Smooth muscle cell (in vitro differentiated cells): ENCODE measurements around the gene PCDHA1. TPM values are rescaled to one million over a fixed set of nuclear protein-coding genes. Genes with fewer than 3 reads are reported as not detected.
A peak's percentile ranks its signal among the peaks of the same experiment; 100 is the strongest.

Source experiments
- DNase-seq: peaks from one replicate; lab custom pipeline; 2025; ENCODE audit not compliant: unreplicated experiment; lab: John Stamatoyannopoulos, UW
- H2AFZ ChIP-seq: fragments of 200-600 bp; sonication (generic); 2 replicates; pipeline ENCODE4 v1.6.0; 2016; ENCODE audit warnings: antibody characterized with exemption, low read depth, mild to moderate bottlenecking
- H3F3A ChIP-seq: fragments of 200-600 bp; sonication (generic); 2 replicates; pipeline ENCODE4 v1.6.0; 2017; ENCODE audit warnings: antibody characterized with exemption, low read depth
- H3K27ac ChIP-seq: fragments of 200-600 bp; sonication (generic); 2 replicates; pipeline ENCODE4 v1.5.1; 2016; ENCODE audit warnings: low read depth, mild to moderate bottlenecking
- H3K27me3 ChIP-seq: fragments of 200-600 bp; sonication (generic); 2 replicates; pipeline ENCODE4 v1.6.1; 2016; ENCODE audit warnings: low read depth, mild to moderate bottlenecking
- H3K36me3 ChIP-seq: fragments of 200-600 bp; sonication (generic); 2 replicates; pipeline ENCODE4 v1.5.1; 2016; ENCODE audit warnings: low read depth
- H3K4me1 ChIP-seq: fragments of 200-600 bp; sonication (generic); 2 replicates; pipeline ENCODE4 v1.5.1; 2016; ENCODE audit warnings: low read depth
- H3K4me2 ChIP-seq: fragments of 200-600 bp; sonication (generic); 2 replicates; pipeline ENCODE4 v1.6.0; 2016; ENCODE audit warnings: mild to moderate bottlenecking
- H3K4me3 ChIP-seq: fragments of 200-600 bp; sonication (generic); 2 replicates; pipeline ENCODE4 v1.5.1; 2016; ENCODE audit warnings: mild to moderate bottlenecking
- H3K79me2 ChIP-seq: fragments of 200-600 bp; sonication (generic); 2 replicates; pipeline ENCODE4 v1.6.0; 2016; ENCODE audit warnings: low read depth, mild to moderate bottlenecking
- H3K9ac ChIP-seq: fragments of 200-600 bp; sonication (generic); 2 replicates; pipeline ENCODE4 v1.6.0; 2016; ENCODE audit warnings: low read depth
- H3K9me3 ChIP-seq: fragments of 200-600 bp; sonication (generic); replicated peaks from 2 replicates; pipeline ENCODE4 v1.5.1; 2016; ENCODE audit warnings: low read depth
- H4K20me1 ChIP-seq: fragments of 200-600 bp; sonication (generic); 2 replicates; pipeline ENCODE4 v1.6.0; 2016; ENCODE audit warnings: low read depth
- WGBS: methylation state at CpG from one replicate; pipeline ENCODE4 v1.1.7; 2016; ENCODE audit warnings: low lambda C conversion rate; 5-methylcytosine and 5-hydroxymethylcytosine counted together
- polyA plus RNA-seq: library from polyadenylated mRNA; unstranded; fragments of >200 nt; fragmentation: Nextera tagmentation; extraction: Ambion mirVana; gene quantifications from 2 replicates; pipeline ENCODE4 v1.2.1, GENCODE V29; 2016
- total RNA-seq: library from RNA; depleted of rRNA; stranded (reverse); fragments of >200 nt; gene quantifications from 2 replicates; pipeline ENCODE4 v1.2.3, GENCODE V29; 2014
- TF ChIP-seq, protein P1 (sequence below): fragments of 200-600 bp; sonication (generic); IDR thresholded peaks from 2 replicates; pipeline ENCODE4 v1.5.1; 2017; ENCODE audit warnings: borderline replicate concordance, mild to moderate bottlenecking, antibody characterized with exemption; ENCODE audit not compliant: insufficient read depth, poor library complexity, severe bottlenecking

PCDHA1 gene
- total and polyA plus RNA-seq, 2 experiments from 2014 or later = not detected

DNA sequence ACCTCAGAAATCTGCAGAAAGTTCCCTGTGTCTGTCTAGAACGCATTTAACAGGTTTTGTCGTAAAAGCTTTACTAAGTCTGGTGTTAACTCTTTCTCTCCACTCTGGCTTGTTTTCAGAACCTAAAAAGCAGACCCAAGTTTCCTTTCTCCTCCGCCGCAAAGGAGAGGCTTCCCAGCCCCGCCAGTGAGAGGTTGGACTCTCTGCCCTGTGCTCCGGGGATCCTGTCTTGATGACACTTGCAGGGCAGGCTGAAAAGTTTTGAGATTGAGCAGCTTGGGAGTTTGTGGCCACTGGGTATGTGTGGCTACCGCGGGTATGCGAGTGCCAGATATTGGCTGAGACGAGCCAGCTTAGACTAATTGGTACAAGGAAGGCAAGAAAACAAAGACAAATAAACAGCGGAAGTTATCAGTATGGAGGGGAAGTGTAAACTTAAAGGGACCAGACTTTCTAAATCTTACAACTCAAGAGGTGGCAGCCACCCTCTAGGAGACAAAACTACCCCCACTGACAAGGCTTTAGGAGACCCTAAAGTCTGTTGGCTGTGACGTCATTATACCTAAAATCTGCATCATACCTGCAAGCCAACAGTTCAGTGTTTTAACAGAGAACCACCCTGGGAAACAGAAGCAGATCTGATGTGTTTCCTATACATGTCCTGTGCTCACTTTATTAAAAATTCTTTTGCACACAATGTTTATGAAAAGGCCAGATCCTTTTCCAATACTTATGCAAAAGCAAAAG lies 224.3 kb downstream of the PCDHA1 start:
- H3F3A ChIP-seq = peaks cover 4% of the 10 kb centered on the region
- H3K4me1 ChIP-seq = no peaks in the 10 kb centered on the region
- H3K4me3 ChIP-seq = no peak overlapping the region

DNA sequence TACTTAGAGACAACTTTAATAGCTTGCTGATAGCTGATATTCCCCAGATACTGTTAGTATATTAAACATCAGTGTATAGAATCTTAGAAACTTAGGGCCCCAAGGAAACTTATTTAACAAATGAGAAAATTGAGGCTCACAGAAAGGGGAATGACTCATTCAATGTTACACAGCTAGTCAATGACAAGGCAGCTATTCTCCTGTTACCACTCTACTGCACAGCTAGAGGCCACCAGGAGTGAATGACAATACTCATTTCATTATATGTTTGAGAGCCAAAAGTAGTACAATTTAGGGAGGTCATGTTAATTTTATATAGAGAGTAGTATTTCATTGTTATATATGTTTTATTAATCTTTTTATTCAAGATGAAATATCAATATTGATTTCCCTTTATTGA lies 232.0 kb downstream of the PCDHA1 start:
- Histone ChIP-seq H3K36me3 (no peaks in the 10 kb centered on the region), H2AFZ (no peak overlapping the region), H3K4me1 (peaks cover 6% of the 10 kb centered on the region), H3K4me3 (no peak overlapping the region), H3K4me2 (no peak overlapping the region), H4K20me1 (no peaks in the 10 kb centered on the region), H3K9ac (no peak overlapping the region), H3K27me3 (no peaks in the 10 kb centered on the region), H3K27ac (no peak overlapping the region), H3F3A (no peaks in the 10 kb centered on the region), H3K9me3 (no peaks in the 10 kb centered on the region), H3K79me2 (no peaks in the 10 kb centered on the region)
- TF ChIP-seq, protein P1, sequence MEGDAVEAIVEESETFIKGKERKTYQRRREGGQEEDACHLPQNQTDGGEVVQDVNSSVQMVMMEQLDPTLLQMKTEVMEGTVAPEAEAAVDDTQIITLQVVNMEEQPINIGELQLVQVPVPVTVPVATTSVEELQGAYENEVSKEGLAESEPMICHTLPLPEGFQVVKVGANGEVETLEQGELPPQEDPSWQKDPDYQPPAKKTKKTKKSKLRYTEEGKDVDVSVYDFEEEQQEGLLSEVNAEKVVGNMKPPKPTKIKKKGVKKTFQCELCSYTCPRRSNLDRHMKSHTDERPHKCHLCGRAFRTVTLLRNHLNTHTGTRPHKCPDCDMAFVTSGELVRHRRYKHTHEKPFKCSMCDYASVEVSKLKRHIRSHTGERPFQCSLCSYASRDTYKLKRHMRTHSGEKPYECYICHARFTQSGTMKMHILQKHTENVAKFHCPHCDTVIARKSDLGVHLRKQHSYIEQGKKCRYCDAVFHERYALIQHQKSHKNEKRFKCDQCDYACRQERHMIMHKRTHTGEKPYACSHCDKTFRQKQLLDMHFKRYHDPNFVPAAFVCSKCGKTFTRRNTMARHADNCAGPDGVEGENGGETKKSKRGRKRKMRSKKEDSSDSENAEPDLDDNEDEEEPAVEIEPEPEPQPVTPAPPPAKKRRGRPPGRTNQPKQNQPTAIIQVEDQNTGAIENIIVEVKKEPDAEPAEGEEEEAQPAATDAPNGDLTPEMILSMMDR = no peak
- DNase-seq = no peak

More for the DNA sequence above, 224.3 kb downstream of the PCDHA1 start:
- Histone ChIP-seq H3K36me3 (no peaks in the 10 kb centered on the region), H3K9ac (no peak overlapping the region), H3K9me3 (no peaks in the 10 kb centered on the region), H3K4me2 (peak overlapping the region; percentile 47), H4K20me1 (no peaks in the 10 kb centered on the region), H3K27ac (peak overlapping the region; percentile 4), H3K79me2 (no peaks in the 10 kb centered on the region), H2AFZ (no peak overlapping the region), H3K27me3 (no peaks in the 10 kb centered on the region)
- DNase-seq = no peak
- 24% methylated on average over 12 of the region's 12 CpGs for whole genome bisulfite sequencing
- TF ChIP-seq, protein P1 = no peak

DNA sequence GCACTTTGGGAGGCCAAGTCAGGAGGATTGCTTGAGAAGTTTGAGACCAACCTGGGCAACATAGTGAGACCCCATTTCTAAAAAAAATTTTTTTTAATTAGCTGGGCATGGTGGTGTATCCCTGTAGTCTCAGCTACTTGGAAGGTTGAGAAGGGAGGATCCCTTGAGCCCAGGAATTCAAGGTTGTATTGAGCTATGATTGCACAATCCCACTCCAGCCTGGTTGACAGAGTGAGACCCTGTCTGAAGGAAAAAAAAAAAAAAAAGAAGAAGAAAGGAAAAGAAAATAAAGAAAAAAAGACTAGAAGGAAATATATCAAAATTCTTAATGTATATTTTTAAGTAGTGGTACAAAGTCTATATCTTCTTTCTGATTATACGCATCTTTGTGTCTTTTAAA lies 236.4 kb downstream of the PCDHA1 start:
- TF ChIP-seq, protein P1 = no peak
- H3K4me2 ChIP-seq = no peak overlapping the region
- H3K4me3 ChIP-seq = no peak overlapping the region
- WGBS = 100% methylated on average over 1 of the region's 1 CpG
- no peaks in the 10 kb centered on the region for H3F3A ChIP-seq
- no peak overlapping the region for H2AFZ ChIP-seq
- no peaks in the 10 kb centered on the region for H3K9me3 ChIP-seq
- H3K36me3 ChIP-seq = no peaks in the 10 kb centered on the region
- no peak for DNase-seq
- H3K9ac ChIP-seq = no peak overlapping the region
- H4K20me1 ChIP-seq = no peaks in the 10 kb centered on the region
- no peaks in the 10 kb centered on the region for H3K27me3 ChIP-seq
- no peaks in the 10 kb centered on the region for H3K79me2 ChIP-seq
- H3K27ac ChIP-seq = no peak overlapping the region
- peaks cover 6% of the 10 kb centered on the region for H3K4me1 ChIP-seq

DNA sequence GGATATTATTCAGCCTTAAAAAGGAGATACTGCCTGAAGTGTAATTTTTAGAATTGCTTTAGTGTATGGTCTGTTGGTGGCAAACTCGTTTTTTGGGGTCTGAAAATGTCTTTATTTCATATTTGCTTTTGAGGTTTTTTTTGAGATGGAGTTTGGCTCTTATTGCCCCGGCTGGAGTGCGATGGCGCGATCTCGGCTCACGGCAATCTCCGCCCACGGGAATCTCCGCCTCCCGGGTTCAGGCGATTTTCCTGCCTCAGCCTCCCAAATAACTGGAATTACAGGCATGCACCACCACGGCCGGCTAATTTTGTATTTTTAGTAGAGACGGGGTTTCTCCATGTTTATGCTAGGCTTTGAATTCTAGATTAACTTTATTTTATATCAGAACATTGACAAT lies 245.1 kb downstream of the PCDHA1 start:
- no peaks in the 10 kb centered on the region for H3K9me3 ChIP-seq
- no peak overlapping the region for H2AFZ ChIP-seq
- H4K20me1 ChIP-seq = no peaks in the 10 kb centered on the region
- no peaks in the 10 kb centered on the region for H3F3A ChIP-seq
- no peak overlapping the region for H3K27ac ChIP-seq
- no peak overlapping the region for H3K4me3 ChIP-seq
- H3K79me2 ChIP-seq = no peaks in the 10 kb centered on the region
- no peaks in the 10 kb centered on the region for H3K27me3 ChIP-seq
- DNase-seq = no peak
- no peak overlapping the region for H3K9ac ChIP-seq
- H3K4me2 ChIP-seq = no peak overlapping the region
- H3K4me1 ChIP-seq = no peaks in the 10 kb centered on the region
- TF ChIP-seq, protein P1 = no peak
- H3K36me3 ChIP-seq = no peaks in the 10 kb centered on the region
- WGBS = 94% methylated on average over 15 of the region's 15 CpGs
